GM12878 (cell line): ENCODE measurements around the gene MYRFL. TPM values are rescaled to one million over a fixed set of nuclear protein-coding genes. Genes with fewer than 3 reads are reported as not detected.

Source experiments
- ATAC-seq: fragments of 200-7000 bp; cut with Tn5 transposase; 3 replicates; pipeline ENCODE4 v1.9.1; 2020; ENCODE audit warnings: mild to moderate bottlenecking, moderate library complexity
- BruUV-seq: library from RNA; stranded (reverse); fragments of 400-500 nt; replicated peaks from 2 replicates; lab custom pipeline; 2021; lab: Mats Ljungman, UMichigan
- CTCF ChIA-PET: fragments of 300-600 bp; sonication (Branson Sonifier 250); formaldehyde crosslinking; extraction: SDS; loops from one replicate; lab custom pipeline; 2021; ENCODE audit warnings: inconsistent platforms; lab: Yijun Ruan, JAX
- POLR2A ChIA-PET: fragments of 350-600 bp; formaldehyde crosslinking; extraction: SDS; loops from one replicate; lab custom pipeline; 2021; ENCODE audit warnings: inconsistent platforms; lab: Charles Lee
- RAD21 ChIA-PET: fragments of 300-600 bp; sonication (Branson Sonifier 250); formaldehyde crosslinking; loops from one replicate; lab custom pipeline; 2023; ENCODE audit warnings: antibody characterized with exemption; ENCODE audit not compliant: unreplicated experiment; lab: Charles Lee
- SMC1A ChIA-PET: fragments of 300-600 bp; sonication (Branson Sonifier 250); formaldehyde crosslinking; loops from one replicate; lab custom pipeline; 2023; ENCODE audit not compliant: unreplicated experiment, uncharacterized antibody; lab: Charles Lee
- DNase-seq: peaks from one replicate; pipeline ENCODE4 v3.0.0-alpha.2; 2011; ENCODE audit warnings: low read depth, low spot score
- FAIRE-seq: peaks from 3 replicates; lab custom pipeline; 2011; peaks lifted over from hg19 to GRCh38; lab: Jason Lieb, UNC
- H2AFZ ChIP-seq: 2 replicates; pipeline ENCODE4 v1.6.0; 2011; ENCODE audit warnings: low read depth, low read length, control low read depth; ENCODE audit not compliant: control insufficient read depth
- H3K27ac ChIP-seq: 2 replicates; pipeline ENCODE4 v1.5.1; 2011; ENCODE audit warnings: control low read depth; ENCODE audit not compliant: control insufficient read depth, insufficient read depth
- H3K27me3 ChIP-seq, 2 experiments: replicated peaks in 1 of 2; 2 replicates each; pipeline versions ENCODE4 v1.6.0 to v1.6.1; 2011; ENCODE audit warnings: low read length in 1 of 2; ENCODE audit not compliant: control insufficient read depth in 2 of 2, insufficient read depth in 2 of 2
- H3K36me3 ChIP-seq, 2 experiments: 2 replicates each; pipeline ENCODE4 v1.5.1; 2011; ENCODE audit warnings: low read length in 1 of 2; ENCODE audit not compliant: control insufficient read depth in 2 of 2, insufficient read depth in 2 of 2
- H3K4me1 ChIP-seq: 2 replicates; pipeline ENCODE4 v1.6.1; 2011; ENCODE audit warnings: mild to moderate bottlenecking, low read length, moderate library complexity, mixed read lengths; ENCODE audit not compliant: control insufficient read depth, insufficient read depth
- H3K4me2 ChIP-seq: 2 replicates; pipeline ENCODE4 v1.6.0; 2011; ENCODE audit warnings: control low read depth; ENCODE audit not compliant: control insufficient read depth, insufficient read depth
- H3K4me3 ChIP-seq: fragments of 200-600 bp; sonication (generic); 2 replicates; pipeline ENCODE4 v1.5.1; 2016
- H3K79me2 ChIP-seq: 2 replicates; pipeline ENCODE4 v1.6.0; 2011; ENCODE audit warnings: low read length; ENCODE audit not compliant: control insufficient read depth, insufficient read depth
- H3K9ac ChIP-seq: 2 replicates; pipeline ENCODE4 v1.8.0; 2011; ENCODE audit warnings: low read length, control low read depth, mixed read lengths; ENCODE audit not compliant: control insufficient read depth, insufficient read depth
- H3K9me3 ChIP-seq: replicated peaks from 3 replicates; pipeline ENCODE4 v1.5.1; 2011; ENCODE audit warnings: mild to moderate bottlenecking, low read length; ENCODE audit not compliant: control insufficient read depth, insufficient read depth
- H4K20me1 ChIP-seq: 2 replicates; pipeline ENCODE4 v1.6.0; 2011; ENCODE audit not compliant: control insufficient read depth, insufficient read depth
- CHD1 ChIP-seq: IDR thresholded peaks from 2 replicates; pipeline ENCODE4 v1.6.1; 2012; ENCODE audit warnings: low read depth, low read length, improper control_type of control experiment
- IKZF1 ChIP-seq: fragments of 450-650 bp; conservative IDR thresholded peaks from 2 replicates; pipeline ENCODE4 v1.6.1; 2017; ENCODE audit warnings: antibody characterized with exemption, mild to moderate bottlenecking
- NBN ChIP-seq: fragments of 450-650 bp; IDR thresholded peaks from 2 replicates; pipeline ENCODE4 v1.6.1; 2016
- RAD51 ChIP-seq: fragments of 450-650 bp; IDR thresholded peaks from 2 replicates; pipeline ENCODE4 v1.6.1; 2016; ENCODE audit warnings: moderate library complexity, mild to moderate bottlenecking, inconsistent platforms
- RB1 ChIP-seq: fragments of 450-650 bp; formaldehyde crosslinking; IDR thresholded peaks from 2 replicates; pipeline ENCODE4 v1.6.1; 2017; ENCODE audit warnings: mild to moderate bottlenecking, borderline replicate concordance
- TARDBP ChIP-seq: IDR thresholded peaks from 2 replicates; pipeline ENCODE4 v1.6.1; 2016; ENCODE audit warnings: borderline replicate concordance
- ZNF207 ChIP-seq: fragments of 450-650 bp; IDR thresholded peaks from 2 replicates; pipeline ENCODE4 v1.6.1; 2014; ENCODE audit warnings: antibody characterized with exemption, mild to moderate bottlenecking, borderline replicate concordance
- WGBS: methylation state at CpG from one replicate; pipeline ENCODE4 v1.1.6; 2016; ENCODE audit warnings: low lambda C conversion rate; ENCODE audit not compliant: insufficient replicate concordance, insufficient coverage; ENCODE audit errors: missing lambda C conversion rate; 5-methylcytosine and 5-hydroxymethylcytosine counted together
- in situ Hi-C: fragments of 300-500 bp; cut with MboI; formaldehyde crosslinking; loops from 9 replicates; pipeline ENCODE4 v1.14.3; 2018; ENCODE audit warnings: mixed read lengths
- intact Hi-C: fragments of 100-400 bp; cut with micrococcal nuclease; formaldehyde crosslinking; loops from one replicate; pipeline ENCODE4 v1.14.2; 2022; ENCODE audit not compliant: unreplicated experiment
- polyA plus RNA-seq, 11 experiments: library from polyadenylated mRNA; depleted of rRNA in 4 of 11; unstranded in 6 of 11; stranded (reverse) in 5 of 11; fragments of >200 nt; fragmentation: Nextera tagmentation in 4 of 11; fragmentation: Illumina TruSeq in 1 of 11; extraction: Ambion mirVana in 4 of 11; extraction: Trizol in 1 of 11; gene quantifications; 1 replicate in 1 of 11; 2 replicates in 10 of 11; pipeline versions ENCODE4 v1.2.1 to v1.2.3, GENCODE V29; 2011 to 2016; ENCODE audit warnings: inconsistent platforms in 2 of 11, missing spikeins in 2 of 11, low read depth in 1 of 11
- total RNA-seq, 4 experiments: library from RNA; depleted of rRNA in 3 of 4; stranded (reverse); fragments of >200 nt in 3 of 4; fragmentation: Illumina TruSeq in 1 of 4; extraction: Trizol in 1 of 4; gene quantifications; 2 replicates each; pipeline versions ENCODE4 v1.2.1 to v1.2.3, GENCODE V29; 2013 to 2021
- TF ChIP-seq, protein P1 (sequence below): IDR thresholded peaks from 2 replicates; pipeline ENCODE4 v1.6.1; 2011; ENCODE audit warnings: low read depth, low read length, improper control_type of control experiment, borderline replicate concordance
- TF ChIP-seq, protein P2 (sequence below): fragments of 450-650 bp; IDR thresholded peaks from 2 replicates; pipeline ENCODE4 v1.6.1; 2018; ENCODE audit warnings: borderline replicate concordance, mild to moderate bottlenecking; ENCODE audit not compliant: partially characterized antibody
- TF ChIP-seq, protein P3 (sequence below): fragments of 450-650 bp; IDR thresholded peaks from 2 replicates; pipeline ENCODE4 v1.6.1; 2017; ENCODE audit warnings: mild to moderate bottlenecking, moderate library complexity

MYRFL gene
- total and polyA plus RNA-seq, 10 of the 15 experiments (the other 5 are each of a cell fraction or from before 2014, with no cell fraction given): 0.24 to 1.8 (median 0.64) TPM

DNA sequence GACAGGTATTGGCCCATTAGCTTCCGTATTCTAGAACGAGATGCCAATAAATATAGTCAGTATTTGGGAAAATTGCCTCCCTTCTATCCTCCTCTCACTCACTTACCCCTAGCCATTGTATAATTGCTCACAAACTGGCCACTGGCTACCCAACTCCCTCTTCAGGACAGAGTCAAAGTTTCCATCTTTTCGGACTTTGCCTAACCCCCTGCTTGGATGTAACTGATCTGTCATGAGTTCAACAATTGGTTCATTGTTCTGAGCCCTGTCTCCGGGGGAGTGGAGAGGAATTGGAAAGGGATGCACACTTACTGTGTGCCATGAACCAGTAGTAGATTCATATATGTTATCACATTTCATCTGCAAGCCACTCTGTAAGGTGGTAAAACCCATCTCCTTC, 12.2 kb downstream of the MYRFL start:
- no peak for ATAC-seq
- Histone ChIP-seq H3K4me2 (no peak overlapping the region), H3K9ac (no peak overlapping the region), H3K4me1 (no peaks in the 10 kb centered on the region), H3K27me3 (no peaks in the 10 kb centered on the region), H3K9me3 (no peaks in the 10 kb centered on the region), H2AFZ (no peak overlapping the region), H4K20me1 (no peaks in the 10 kb centered on the region), H3K27ac (no peak overlapping the region), H3K36me3 (no peaks in the 10 kb centered on the region), H3K4me3 (no peak overlapping the region), H3K79me2 (no peaks in the 10 kb centered on the region)
- no peak for FAIRE-seq
- no peak for DNase-seq
- ChIA-PET SMC1A (no interaction called here), CTCF (no interaction called here), RAD21 (no interaction called here), POLR2A (no interaction called here)
- WGBS: 88% methylated on average over 4 of the region's 4 CpGs
- in situ Hi-C loops: no loop called here
- BruUV-seq: no TSS peak
- intact Hi-C loops: no loop called here
- TF ChIP-seq ZNF207 (no peak), IKZF1 (no peak), CHD1 (no peak), RAD51 (no peak)
- TF ChIP-seq, protein P1, sequence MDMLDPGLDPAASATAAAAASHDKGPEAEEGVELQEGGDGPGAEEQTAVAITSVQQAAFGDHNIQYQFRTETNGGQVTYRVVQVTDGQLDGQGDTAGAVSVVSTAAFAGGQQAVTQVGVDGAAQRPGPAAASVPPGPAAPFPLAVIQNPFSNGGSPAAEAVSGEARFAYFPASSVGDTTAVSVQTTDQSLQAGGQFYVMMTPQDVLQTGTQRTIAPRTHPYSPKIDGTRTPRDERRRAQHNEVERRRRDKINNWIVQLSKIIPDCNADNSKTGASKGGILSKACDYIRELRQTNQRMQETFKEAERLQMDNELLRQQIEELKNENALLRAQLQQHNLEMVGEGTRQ: no peak

DNA sequence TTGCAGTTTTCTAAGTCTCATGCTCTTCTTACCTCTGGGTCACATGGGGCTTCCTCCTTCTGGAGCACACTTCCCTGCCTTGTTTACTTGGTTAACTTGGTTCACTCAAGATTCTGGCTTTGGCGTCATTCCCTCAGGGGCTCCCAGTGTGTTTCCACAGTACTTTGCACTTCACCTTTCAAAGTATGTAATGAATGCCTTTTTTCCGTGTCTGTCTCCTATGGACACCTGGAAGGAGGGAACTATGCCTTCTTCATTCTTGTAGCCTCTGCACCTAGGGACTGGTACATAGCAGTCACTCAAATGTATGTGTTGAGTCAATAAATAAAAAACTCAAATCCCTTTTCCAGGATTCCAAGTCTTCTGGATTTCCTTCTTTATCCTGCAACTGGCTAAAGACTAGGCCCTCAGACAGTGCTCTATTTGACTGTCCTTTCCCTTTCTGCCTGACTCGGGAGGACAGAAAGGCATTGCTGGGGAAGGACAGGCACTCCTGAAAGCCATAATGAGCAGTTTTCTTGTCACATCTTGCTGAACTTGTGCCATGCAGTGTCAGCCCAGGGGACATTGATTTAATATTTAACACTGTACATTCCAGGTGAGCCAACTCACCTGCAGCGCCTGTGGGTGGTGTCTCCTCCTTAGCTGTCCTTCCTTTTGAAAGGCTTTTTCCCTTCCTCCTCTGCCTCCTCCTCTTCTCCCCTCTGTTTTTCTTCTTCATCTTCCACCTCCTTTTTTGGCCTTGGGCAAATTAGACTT, 12.8 kb downstream of the MYRFL start:
- WGBS: 67% methylated on average over 4 of the region's 4 CpGs
- BruUV-seq: no TSS peak
- Histone ChIP-seq H3K4me3 (no peak overlapping the region), H4K20me1 (no peaks in the 10 kb centered on the region), H3K4me2 (no peak overlapping the region), H2AFZ (no peak overlapping the region), H3K79me2 (no peaks in the 10 kb centered on the region), H3K9me3 (no peaks in the 10 kb centered on the region), H3K36me3 (no peaks in the 10 kb centered on the region), H3K27ac (no peak overlapping the region), H3K9ac (no peak overlapping the region), H3K27me3 (no peaks in the 10 kb centered on the region), H3K4me1 (no peaks in the 10 kb centered on the region)
- in situ Hi-C loops (no loop called here), intact Hi-C loops (no loop called here)
- ChIA-PET POLR2A (no interaction called here), RAD21 (no interaction called here), CTCF (no interaction called here), SMC1A (no interaction called here)
- ATAC-seq (no peak), FAIRE-seq (no peak), DNase-seq (no peak)
- TF ChIP-seq RB1 (no peak), TARDBP (no peak), NBN (no peak)
- TF ChIP-seq, protein P2, sequence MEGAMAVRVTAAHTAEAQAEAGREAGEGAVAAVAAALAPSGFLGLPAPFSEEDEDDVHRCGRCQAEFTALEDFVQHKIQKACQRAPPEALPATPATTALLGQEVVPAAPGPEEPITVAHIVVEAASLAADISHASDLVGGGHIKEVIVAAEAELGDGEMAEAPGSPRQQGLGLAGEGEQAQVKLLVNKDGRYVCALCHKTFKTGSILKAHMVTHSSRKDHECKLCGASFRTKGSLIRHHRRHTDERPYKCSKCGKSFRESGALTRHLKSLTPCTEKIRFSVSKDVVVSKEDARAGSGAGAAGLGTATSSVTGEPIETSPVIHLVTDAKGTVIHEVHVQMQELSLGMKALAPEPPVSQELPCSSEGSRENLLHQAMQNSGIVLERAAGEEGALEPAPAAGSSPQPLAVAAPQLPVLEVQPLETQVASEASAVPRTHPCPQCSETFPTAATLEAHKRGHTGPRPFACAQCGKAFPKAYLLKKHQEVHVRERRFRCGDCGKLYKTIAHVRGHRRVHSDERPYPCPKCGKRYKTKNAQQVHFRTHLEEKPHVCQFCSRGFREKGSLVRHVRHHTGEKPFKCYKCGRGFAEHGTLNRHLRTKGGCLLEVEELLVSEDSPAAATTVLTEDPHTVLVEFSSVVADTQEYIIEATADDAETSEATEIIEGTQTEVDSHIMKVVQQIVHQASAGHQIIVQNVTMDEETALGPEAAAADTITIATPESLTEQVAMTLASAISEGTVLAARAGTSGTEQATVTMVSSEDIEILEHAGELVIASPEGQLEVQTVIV: no peak
- TF ChIP-seq, protein P3, sequence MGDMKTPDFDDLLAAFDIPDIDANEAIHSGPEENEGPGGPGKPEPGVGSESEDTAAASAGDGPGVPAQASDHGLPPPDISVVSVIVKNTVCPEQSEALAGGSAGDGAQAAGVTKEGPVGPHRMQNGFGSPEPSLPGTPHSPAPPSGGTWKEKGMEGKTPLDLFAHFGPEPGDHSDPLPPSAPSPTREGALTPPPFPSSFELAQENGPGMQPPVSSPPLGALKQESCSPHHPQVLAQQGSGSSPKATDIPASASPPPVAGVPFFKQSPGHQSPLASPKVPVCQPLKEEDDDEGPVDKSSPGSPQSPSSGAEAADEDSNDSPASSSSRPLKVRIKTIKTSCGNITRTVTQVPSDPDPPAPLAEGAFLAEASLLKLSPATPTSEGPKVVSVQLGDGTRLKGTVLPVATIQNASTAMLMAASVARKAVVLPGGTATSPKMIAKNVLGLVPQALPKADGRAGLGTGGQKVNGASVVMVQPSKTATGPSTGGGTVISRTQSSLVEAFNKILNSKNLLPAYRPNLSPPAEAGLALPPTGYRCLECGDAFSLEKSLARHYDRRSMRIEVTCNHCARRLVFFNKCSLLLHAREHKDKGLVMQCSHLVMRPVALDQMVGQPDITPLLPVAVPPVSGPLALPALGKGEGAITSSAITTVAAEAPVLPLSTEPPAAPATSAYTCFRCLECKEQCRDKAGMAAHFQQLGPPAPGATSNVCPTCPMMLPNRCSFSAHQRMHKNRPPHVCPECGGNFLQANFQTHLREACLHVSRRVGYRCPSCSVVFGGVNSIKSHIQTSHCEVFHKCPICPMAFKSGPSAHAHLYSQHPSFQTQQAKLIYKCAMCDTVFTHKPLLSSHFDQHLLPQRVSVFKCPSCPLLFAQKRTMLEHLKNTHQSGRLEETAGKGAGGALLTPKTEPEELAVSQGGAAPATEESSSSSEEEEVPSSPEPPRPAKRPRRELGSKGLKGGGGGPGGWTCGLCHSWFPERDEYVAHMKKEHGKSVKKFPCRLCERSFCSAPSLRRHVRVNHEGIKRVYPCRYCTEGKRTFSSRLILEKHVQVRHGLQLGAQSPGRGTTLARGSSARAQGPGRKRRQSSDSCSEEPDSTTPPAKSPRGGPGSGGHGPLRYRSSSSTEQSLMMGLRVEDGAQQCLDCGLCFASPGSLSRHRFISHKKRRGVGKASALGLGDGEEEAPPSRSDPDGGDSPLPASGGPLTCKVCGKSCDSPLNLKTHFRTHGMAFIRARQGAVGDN: no peak
